GM19452 (cell line): Measurements from ENCODE around the gene IFI27L1.
A peak's percentile ranks its signal among the peaks of the same experiment; 100 is the strongest.

ENCODE experiments used
- ATAC-seq: cut with Tn5 transposase; IDR thresholded peaks from one replicate; pipeline ENCODE4 v1.9.1; 2021; ENCODE audit not compliant: unreplicated experiment

Gene IFI27L1

DNA sequence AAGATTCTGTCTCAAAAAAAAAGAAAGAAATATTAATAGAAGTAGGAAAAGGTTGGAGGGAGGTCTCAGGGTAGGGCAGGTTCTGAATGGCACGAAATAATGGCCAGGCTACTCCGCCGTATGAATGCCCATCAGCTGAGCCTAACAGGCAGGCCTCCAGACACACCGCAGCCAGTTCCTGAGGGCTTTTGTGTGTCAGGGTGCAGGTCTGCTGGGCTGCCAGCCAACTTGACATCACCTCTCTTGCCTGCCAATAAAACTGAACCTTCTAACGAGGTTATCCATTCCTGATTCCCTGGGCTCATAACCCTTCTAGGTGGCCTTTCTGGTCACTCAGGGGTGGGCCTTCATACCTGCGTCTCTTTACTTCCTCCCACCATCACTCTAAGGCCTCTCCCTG lies 32.4 kb downstream of the IFI27L1 start:
- no peak for ATAC-seq

- no peak for ATAC-seq
Measured at GRCh38 chr14:94113908-94114588, 32.9 kb downstream of the IFI27L1 start.

DNA sequence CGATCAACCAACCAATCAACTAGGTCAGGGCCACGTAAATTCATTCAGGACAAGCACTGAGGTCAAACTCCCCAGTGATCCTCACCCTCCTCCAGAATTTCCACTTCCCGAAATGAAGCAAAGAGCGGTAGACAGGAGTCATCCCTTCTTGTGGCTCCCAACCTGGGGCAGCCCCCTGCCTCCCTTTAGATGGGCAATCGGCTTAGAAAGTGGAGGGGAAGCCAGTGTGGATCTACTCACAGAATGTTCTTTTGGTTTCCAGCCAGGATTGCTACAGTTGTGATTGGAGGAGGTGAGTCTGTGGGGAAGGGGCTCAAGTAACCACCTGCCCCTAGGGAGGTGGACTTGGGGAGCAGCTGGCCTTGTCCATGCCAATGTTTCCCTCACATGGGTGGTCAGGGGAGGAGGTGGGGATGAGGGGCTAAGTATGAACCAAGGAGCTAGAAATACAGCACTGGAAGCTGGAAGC lies 33.5 kb downstream of the IFI27L1 start:
- no peak for ATAC-seq

- no peak for ATAC-seq
Measured at GRCh38 chr14:94115058-94115591, 34.0 kb downstream of the IFI27L1 start.

- no peak for ATAC-seq
Measured at GRCh38 chr14:94115631-94116030, 34.5 kb downstream of the IFI27L1 start.

DNA sequence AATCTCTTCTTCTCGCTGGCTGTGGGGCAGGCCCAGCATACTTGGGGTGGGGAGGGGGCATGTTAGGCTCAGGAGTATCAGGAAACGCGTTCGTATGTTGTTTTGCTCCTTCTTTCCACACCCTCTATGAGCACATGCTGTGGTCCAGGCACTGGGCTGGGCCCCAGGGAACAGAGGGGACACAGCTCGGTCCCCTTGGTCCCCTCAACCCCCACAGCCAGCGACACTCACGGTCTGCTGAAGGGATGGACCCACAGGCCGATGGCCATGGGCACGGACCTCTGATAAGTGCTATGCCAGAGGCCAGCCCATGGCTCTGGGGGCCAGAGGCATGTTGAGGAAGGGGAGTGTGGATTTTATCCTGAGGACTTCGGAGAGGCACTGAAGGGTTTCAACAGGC lies 35.6 kb downstream of the IFI27L1 start:
- ATAC-seq = no peak

GRCh38 chr14:94117856-94118255 lies 36.7 kb downstream of the IFI27L1 start:
- no peak for ATAC-seq

DNA sequence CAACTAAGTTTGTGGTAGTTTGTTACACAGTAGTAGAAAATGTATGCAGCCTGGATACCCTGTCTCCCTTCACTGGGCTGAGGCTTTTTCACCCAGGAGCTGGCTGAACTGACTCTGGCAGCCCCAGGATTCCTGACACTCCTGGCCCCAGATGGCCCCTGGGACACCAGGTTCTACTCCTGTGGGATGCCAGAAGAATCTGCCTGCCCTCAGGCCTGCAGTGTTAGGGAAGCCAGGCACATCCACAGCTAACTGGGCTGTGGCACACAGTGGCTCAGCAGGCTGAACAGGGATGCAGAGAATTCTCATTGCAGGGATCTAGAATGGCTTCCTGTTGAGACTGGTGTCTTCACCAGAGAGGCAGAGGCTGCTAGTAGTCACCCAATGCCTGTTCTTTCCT lies 38.0 kb downstream of the IFI27L1 start:
- no peak for ATAC-seq

- ATAC-seq = no peak
Measured at GRCh38 chr14:94120667-94121340, 39.7 kb downstream of the IFI27L1 start.

DNA sequence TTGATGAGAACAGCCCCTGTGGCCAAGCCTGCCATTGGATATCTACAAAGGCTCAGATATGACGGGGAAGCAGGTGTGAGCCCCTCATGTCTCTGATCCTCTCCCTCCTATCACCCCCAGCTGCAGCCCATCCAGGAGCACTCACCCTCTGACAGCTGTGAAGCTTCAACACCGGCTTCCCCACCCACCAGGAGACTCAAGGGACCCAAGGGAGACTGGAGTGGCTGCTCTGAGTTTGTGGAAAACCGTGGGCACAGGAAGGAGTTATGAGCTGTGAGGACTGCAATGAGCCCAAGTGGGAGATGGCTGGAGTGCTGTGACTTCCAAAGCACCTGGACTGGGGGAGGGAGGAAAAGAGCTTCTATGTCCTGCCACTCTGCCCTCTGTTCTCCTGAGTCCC lies 40.4 kb downstream of the IFI27L1 start:
- ATAC-seq = no peak

GRCh38 chr14:94122438-94122837 lies 41.3 kb downstream of the IFI27L1 start:
- ATAC-seq = no peak

DNA sequence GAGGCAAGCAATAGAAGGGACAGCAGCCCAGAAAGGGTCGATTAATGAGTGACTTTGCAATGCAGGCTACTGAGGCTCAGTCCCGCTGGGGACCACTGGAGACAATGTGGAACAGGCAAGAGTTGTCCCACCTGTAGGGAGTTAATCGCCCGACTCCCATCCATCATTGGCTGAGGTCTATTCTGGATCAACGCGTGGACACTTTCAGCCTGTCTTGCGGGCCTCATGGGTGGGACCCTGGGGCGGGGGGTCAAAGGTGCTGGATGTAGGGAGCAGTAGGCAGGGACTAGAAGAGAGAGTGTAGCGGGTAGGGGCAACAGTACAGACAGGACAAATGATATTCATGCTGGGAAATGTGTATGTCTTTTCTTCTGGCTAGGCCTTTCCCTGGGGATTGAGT lies 42.2 kb downstream of the IFI27L1 start:
- ATAC-seq = no peak

GRCh38 chr14:94123868-94124267 lies 42.8 kb downstream of the IFI27L1 start:
- ATAC-seq = no peak

GRCh38 chr14:94124582-94125377 lies 43.7 kb downstream of the IFI27L1 start:
- ATAC-seq = no peak

DNA sequence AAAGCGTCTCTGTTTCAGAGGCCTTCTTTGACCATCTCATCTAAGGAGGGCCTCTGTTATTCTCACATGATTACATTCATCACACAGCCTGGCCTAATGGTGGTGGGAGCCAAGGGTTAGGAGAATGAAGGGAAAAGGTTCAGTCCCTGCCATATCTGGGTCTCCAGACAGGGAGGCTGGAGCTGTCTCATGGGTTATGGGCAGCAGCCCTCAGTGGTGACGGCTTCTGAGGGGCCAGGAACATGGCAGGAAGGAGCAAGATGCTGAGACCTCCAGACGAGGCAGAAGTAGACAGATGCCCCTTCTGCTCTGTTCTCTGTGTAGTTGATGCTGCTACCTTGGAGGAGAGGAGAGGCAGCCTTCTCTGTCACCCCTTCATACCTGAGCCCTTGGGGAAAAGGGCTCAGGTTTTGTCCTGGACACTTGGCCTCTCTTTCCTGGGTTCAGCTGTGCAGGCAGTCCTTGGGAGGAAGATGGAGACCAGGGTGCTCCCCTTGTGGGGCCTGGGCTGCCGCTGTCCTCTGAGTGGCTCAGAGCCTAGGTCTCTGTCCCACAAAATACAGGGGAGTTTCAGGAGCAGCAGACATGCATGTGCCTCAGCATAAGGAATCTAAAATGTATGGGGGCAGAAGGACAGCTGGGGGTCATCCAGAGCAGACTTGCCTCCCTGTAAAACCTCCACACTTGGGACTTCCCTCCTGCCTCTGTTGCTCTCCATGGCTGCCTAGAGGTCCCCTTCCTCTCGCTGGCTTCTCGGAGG lies 44.7 kb downstream of the IFI27L1 start:
- ATAC-seq = no peak

- ATAC-seq = no peak
Measured at GRCh38 chr14:94126419-94126677, 45.2 kb downstream of the IFI27L1 start.

DNA sequence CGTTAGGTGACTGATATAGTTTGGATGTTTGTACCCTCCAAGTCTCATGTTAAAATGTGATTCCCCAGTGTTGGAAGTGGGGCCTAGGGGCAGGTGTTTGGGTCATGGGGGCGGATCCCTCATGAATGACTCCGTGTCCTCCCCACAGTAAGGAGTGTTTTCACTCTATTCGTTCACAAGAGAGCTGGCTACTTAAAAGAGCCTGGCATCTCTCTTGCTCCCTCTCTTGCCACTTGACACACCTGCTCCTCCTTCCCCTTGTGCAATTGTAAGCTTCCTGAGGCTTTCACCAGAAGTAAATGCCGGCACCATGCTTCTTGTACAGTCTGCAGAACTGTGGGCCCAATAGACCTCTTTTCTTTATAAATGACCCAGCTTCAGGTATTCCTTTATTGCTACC lies 45.7 kb downstream of the IFI27L1 start:
- ATAC-seq = no peak

- no peak for ATAC-seq
Measured at GRCh38 chr14:94127330-94127729, 46.2 kb downstream of the IFI27L1 start.

DNA sequence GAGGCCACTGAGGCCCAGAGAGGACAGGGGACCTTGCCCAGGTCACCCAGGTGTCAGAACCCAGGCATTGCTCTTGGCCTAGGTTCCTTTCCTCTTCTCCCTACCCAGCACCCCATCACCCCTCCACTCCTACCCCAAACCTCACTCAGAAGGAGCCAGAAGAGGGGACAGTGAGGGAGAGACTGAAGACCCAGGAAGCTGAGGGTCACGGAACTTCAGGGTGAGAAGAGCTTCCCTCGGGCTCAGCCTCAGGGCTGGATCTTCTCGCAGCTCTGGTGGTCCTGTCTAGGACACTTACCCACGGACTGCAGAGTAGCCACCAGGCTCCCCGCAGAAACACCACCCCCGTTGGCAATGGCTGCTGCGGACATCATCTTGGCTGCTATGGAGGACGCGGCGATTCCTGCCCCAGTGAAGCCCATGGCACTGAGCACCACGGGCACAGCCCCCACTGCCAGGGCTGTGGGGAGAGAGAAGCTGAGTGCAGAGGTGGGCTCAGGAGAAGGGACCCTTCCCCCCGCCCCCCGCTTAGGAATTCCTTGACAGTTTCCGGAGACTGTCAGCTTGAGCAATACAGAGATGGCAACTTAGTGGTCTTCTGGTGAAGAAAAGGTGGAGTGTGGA lies 47.2 kb downstream of the IFI27L1 start:
- ATAC-seq = no peak

- ATAC-seq = peak; percentile 86
Measured at GRCh38 chr14:94129111-94129757, 48.1 kb downstream of the IFI27L1 start, which contains the start of gene IFI27L2. Gene IFI27L2 (minus strand): TSS chr14:94129604. CDS start chr14:94129564, 40 bp downstream.
